AG04449 (cell line): Measurements from ENCODE around the gene UFC1.

Source experiments
- CTCF ChIA-PET: fragments of 350-600 bp; formaldehyde crosslinking; extraction: SDS; loops from one replicate; lab custom pipeline; 2021; ENCODE audit warnings: antibody characterized with exemption; lab: Yijun Ruan, JAX
- POLR2A ChIA-PET: fragments of 400-600, 350-600 bp; formaldehyde crosslinking; extraction: SDS; loops from one replicate; lab custom pipeline; 2020; ENCODE audit warnings: antibody characterized with exemption, inconsistent platforms; lab: Yijun Ruan, JAX
- DNase-seq: peaks from one replicate; pipeline ENCODE4 v3.0.0-alpha.2; 2010; ENCODE audit warnings: low read depth, low spot score
- H3K4me3 ChIP-seq: 2 replicates; pipeline ENCODE4 v1.5.1; 2011; ENCODE audit warnings: low read depth, mild to moderate bottlenecking, control low read depth, low read length
- CTCF ChIP-seq: IDR thresholded peaks from one replicate; pipeline ENCODE4 v1.5.1; 2011; ENCODE audit warnings: mild to moderate bottlenecking, moderate library complexity, low read length, control low read depth, inconsistent platforms; ENCODE audit not compliant: insufficient read depth; ENCODE audit errors: missing control alignments

Gene UFC1

GRCh38 chr1:161162052-161162451, 8.3 kb downstream of the UFC1 start:
- DNase-seq: no peak
- CTCF ChIA-PET: interaction anchor here (0.6 to 1.3 kb wide), 6 partner anchors 9 to 172 kb away, joined by 3 to 4 read pairs (median 3); no protein-coding TSS in a partner anchor
- no peak overlapping the region for H3K4me3 ChIP-seq
- POLR2A ChIA-PET: no interaction called here
- TF ChIP-seq CTCF: no peak

DNA sequence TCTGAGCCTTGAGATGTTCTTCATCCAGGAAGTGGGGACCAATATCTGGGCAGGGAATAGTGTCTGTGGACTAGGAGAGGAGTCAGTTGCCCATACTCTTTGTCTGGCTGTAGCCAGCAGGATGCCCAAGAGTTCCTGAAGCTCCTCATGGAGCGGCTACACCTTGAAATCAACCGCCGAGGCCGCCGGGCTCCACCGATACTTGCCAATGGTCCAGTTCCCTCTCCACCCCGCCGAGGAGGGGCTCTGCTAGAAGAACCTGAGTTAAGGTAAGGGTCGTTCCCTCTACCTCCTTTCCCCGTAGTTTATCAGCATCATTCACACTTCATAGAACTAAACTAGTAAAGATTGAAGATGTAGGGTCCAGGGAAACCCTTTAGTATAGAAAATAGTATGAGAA, 9.0 kb downstream of the UFC1 start:
- ChIA-PET CTCF (interaction anchor here (0.6 to 1.3 kb wide), 2 partner anchors 9 to 172 kb away, joined by 3 read pairs; no protein-coding TSS in a partner anchor), POLR2A (no interaction called here)
- no peak for TF ChIP-seq CTCF
- no peak for DNase-seq
- H3K4me3 ChIP-seq: no peak overlapping the region

GRCh38 chr1:161163793-161164192, 10.0 kb downstream of the UFC1 start:
- DNase-seq: no peak
- POLR2A ChIA-PET: no interaction called here
- no peak overlapping the region for H3K4me3 ChIP-seq
- CTCF ChIA-PET: interaction anchor here (2.4 to 3.2 kb wide), 2 partner anchors 27 to 28 kb away, joined by 7 to 12 read pairs; no protein-coding TSS in a partner anchor
- no peak for TF ChIP-seq CTCF

GRCh38 chr1:161164901-161165610, 11.3 kb downstream of the UFC1 start:
- POLR2A ChIA-PET: interaction anchor here (0.9 to 2.1 kb wide), 4 partner anchors 12 to 32 kb away, joined by 3 to 10 read pairs (median 6); partner anchors contain the start of genes B4GALT3, DEDD and UFC1
- CTCF ChIA-PET: interaction anchor here (0.7 to 3.2 kb wide), 15 partner anchors 8 to 217 kb away, joined by 3 to 24 read pairs (median 7); partner anchors contain the start of genes B4GALT3, NDUFS2, TOMM40L and UFC1
- H3K4me3 ChIP-seq: peak overlapping the region; percentile 93
- DNase-seq: no peak
- no peak for TF ChIP-seq CTCF

GRCh38 chr1:161165742-161166668, 12.2 kb downstream of the UFC1 start, which contains the start of gene PPOX:
TSS of gene PPOX (plus strand) at chr1:161166426. CDS start at chr1:161166848, 422 bp downstream.
- POLR2A ChIA-PET: interaction anchor here (0.8 to 2.1 kb wide), 6 partner anchors 8 to 33 kb away, joined by 3 to 10 read pairs (median 4); partner anchors contain the start of genes B4GALT3, DEDD and UFC1
- DNase-seq: peak; percentile 91
- TF ChIP-seq CTCF: peak; percentile 52
- peak within 1 kb of the TSS; percentile 93 for H3K4me3 ChIP-seq
- CTCF ChIA-PET: interaction anchor here (0.7 to 3.2 kb wide), 18 partner anchors 9 to 216 kb away, joined by 3 to 24 read pairs (median 4); partner anchors contain the start of genes B4GALT3, NDUFS2, TOMM40L and UFC1
